ENCODE measurements around the gene CDK5R2. TPM values are rescaled to one million over a fixed set of nuclear protein-coding genes. Genes with fewer than 3 reads are reported as not detected.
A peak's percentile ranks its signal among the peaks of the same experiment; 100 is the strongest.

The CDK5R2 gene
- polyA plus RNA-seq, 1 donor from 2014 or later, result 2.0 TPM

DNA sequence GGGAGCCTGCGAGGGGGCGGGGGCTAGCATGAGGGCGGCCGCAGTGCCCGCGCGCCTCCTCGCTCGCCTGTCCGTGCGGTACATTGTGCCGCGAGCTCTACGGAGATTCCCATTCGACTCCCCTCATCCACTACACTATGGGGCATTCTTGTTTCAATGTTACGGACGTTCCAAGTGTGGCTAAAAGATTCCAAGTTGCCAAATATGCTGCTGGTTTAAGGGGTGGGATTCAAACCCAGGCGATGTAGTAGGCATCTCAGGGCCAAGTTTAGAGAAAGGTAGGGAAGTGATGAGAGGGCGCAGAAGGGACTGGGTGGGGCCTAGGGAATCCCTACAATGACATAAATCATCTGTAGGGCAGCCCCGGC, 43.8 kb downstream of the CDK5R2 start:
- Histone ChIP-seq H3K4me2 (ENCODE audit: low read length) (no peak overlapping the region), H2AFZ (ENCODE audit: low read depth, low read length) (no peak overlapping the region), H3F3A (ENCODE audit: insufficient read depth, low read length, poor library complexity, severe bottlenecking) (no peaks in the 10 kb centered on the region), H3K4me3 (ENCODE audit: low read length) (peak overlapping the region; percentile 61), H4K20me1 (ENCODE audit: insufficient read depth) (no peaks in the 10 kb centered on the region), H3K36me3 (ENCODE audit: insufficient read depth, low read length) (no peaks in the 10 kb centered on the region), H3K27me3 (ENCODE audit: insufficient read depth, low read depth, low read length) (peaks cover 89% of the 10 kb centered on the region), H3K79me2 (replicated peaks; ENCODE audit: insufficient read depth, low read length) (no peaks in the 10 kb centered on the region), H3K9ac (ENCODE audit: low read length) (no peak overlapping the region), H3K9me2 (ENCODE audit: insufficient read depth, low read length) (no peaks in the 10 kb centered on the region), H3K27ac (ENCODE audit: low read length) (no peak overlapping the region), H3K9me3 (ENCODE audit: low read length) (no peaks in the 10 kb centered on the region)
- TF ChIP-seq EZH2 (IDR thresholded peaks at IDR 0.05; ENCODE audit: borderline replicate concordance, insufficient read depth, low read length, poor library complexity, severe bottlenecking) (no peak), MXI1 (conservative IDR thresholded peaks at IDR 0.05; ENCODE audit: poor library complexity, severe bottlenecking) (no peak)

DNA sequence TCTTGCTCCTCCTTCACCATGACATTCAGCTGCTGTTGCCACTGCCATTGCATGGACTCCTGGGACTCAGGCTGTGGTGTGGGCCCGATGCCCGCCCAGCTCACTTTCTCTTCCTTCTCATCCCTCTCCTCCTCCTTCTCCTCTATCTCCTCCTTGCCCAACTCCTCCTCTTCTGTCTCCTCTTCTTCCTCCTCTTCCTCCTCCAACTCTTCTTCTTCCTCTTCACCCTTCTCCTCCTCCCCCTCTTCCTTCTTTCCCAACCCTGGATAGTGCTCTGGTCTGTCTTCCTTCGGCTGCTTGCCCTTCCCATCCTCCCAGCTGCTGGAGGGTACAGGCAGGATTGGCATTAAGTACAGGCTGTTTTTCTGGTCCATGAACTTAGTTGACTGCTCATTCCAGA, 44.5 kb downstream of the CDK5R2 start:
- H3K27me3 ChIP-seq (ENCODE audit: insufficient read depth, low read depth, low read length), result peaks cover 86% of the 10 kb centered on the region
- H4K20me1 ChIP-seq (ENCODE audit: insufficient read depth), result no peaks in the 10 kb centered on the region
- H3K9ac ChIP-seq (ENCODE audit: low read length), result no peak overlapping the region
- H3K27ac ChIP-seq (ENCODE audit: low read length), result no peak overlapping the region
- no peaks in the 10 kb centered on the region for H3K9me2 ChIP-seq (ENCODE audit: insufficient read depth, low read length)
- H2AFZ ChIP-seq (ENCODE audit: low read depth, low read length), result no peak overlapping the region
- no peaks in the 10 kb centered on the region for H3K36me3 ChIP-seq (ENCODE audit: insufficient read depth, low read length)
- H3K4me3 ChIP-seq (ENCODE audit: low read length), result no peak overlapping the region
- no peak overlapping the region for H3K4me2 ChIP-seq (ENCODE audit: low read length)
- H3F3A ChIP-seq (ENCODE audit: insufficient read depth, low read length, poor library complexity, severe bottlenecking), result no peaks in the 10 kb centered on the region
- H3K9me3 ChIP-seq (ENCODE audit: low read length), result no peaks in the 10 kb centered on the region
- no peaks in the 10 kb centered on the region for H3K79me2 ChIP-seq (replicated peaks; ENCODE audit: insufficient read depth, low read length)
- TF ChIP-seq TAF1 (IDR thresholded peaks at IDR 0.05; ENCODE audit: low read depth) (no peak), RAD21 (conservative IDR thresholded peaks at IDR 0.05) (no peak), MXI1 (conservative IDR thresholded peaks at IDR 0.05; ENCODE audit: poor library complexity, severe bottlenecking) (no peak), POLR2AphosphoS5 (IDR thresholded peaks at IDR 0.05) (no peak), EP300 (conservative IDR thresholded peaks at IDR 0.05; ENCODE audit: poor library complexity, severe bottlenecking) (no peak), SMC3 (conservative IDR thresholded peaks at IDR 0.05; ENCODE audit: poor library complexity) (no peak)
- TF ChIP-seq, protein P1, sequence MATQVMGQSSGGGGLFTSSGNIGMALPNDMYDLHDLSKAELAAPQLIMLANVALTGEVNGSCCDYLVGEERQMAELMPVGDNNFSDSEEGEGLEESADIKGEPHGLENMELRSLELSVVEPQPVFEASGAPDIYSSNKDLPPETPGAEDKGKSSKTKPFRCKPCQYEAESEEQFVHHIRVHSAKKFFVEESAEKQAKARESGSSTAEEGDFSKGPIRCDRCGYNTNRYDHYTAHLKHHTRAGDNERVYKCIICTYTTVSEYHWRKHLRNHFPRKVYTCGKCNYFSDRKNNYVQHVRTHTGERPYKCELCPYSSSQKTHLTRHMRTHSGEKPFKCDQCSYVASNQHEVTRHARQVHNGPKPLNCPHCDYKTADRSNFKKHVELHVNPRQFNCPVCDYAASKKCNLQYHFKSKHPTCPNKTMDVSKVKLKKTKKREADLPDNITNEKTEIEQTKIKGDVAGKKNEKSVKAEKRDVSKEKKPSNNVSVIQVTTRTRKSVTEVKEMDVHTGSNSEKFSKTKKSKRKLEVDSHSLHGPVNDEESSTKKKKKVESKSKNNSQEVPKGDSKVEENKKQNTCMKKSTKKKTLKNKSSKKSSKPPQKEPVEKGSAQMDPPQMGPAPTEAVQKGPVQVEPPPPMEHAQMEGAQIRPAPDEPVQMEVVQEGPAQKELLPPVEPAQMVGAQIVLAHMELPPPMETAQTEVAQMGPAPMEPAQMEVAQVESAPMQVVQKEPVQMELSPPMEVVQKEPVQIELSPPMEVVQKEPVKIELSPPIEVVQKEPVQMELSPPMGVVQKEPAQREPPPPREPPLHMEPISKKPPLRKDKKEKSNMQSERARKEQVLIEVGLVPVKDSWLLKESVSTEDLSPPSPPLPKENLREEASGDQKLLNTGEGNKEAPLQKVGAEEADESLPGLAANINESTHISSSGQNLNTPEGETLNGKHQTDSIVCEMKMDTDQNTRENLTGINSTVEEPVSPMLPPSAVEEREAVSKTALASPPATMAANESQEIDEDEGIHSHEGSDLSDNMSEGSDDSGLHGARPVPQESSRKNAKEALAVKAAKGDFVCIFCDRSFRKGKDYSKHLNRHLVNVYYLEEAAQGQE (IDR thresholded peaks at IDR 0.05; ENCODE audit: borderline replicate concordance), result no peak

DNA sequence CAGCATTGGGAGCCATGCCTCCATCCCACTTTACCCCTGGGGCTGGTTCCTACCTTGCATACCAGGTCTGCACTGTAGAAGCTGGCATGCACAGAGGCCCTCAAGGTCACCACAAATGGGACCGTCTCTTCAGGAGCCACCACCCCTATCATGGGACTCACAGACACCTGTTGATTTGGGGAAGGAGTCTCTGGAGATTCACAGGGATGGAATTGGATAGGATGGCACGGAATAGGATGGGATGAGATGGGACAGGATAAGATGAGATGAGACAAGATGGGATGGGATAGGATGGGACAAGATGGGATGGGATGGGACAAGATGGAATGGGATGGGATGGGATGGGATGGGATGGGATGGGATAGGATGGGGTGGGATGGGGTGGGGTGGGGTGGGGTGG, 49.8 kb downstream of the CDK5R2 start:
- Histone ChIP-seq H2AFZ (ENCODE audit: low read depth, low read length) (no peak overlapping the region), H3K9me2 (ENCODE audit: insufficient read depth, low read length) (no peaks in the 10 kb centered on the region), H3K9me3 (ENCODE audit: low read length) (no peaks in the 10 kb centered on the region), H3K9ac (ENCODE audit: low read length) (no peak overlapping the region), H3F3A (ENCODE audit: insufficient read depth, low read length, poor library complexity, severe bottlenecking) (no peaks in the 10 kb centered on the region), H3K36me3 (ENCODE audit: insufficient read depth, low read length) (no peaks in the 10 kb centered on the region), H4K20me1 (ENCODE audit: insufficient read depth) (no peaks in the 10 kb centered on the region), H3K27ac (ENCODE audit: low read length) (no peak overlapping the region), H3K79me2 (replicated peaks; ENCODE audit: insufficient read depth, low read length) (no peaks in the 10 kb centered on the region), H3K27me3 (ENCODE audit: insufficient read depth, low read depth, low read length) (peaks cover 44% of the 10 kb centered on the region), H3K4me3 (ENCODE audit: low read length) (no peak overlapping the region), H3K4me2 (ENCODE audit: low read length) (no peak overlapping the region)
- TF ChIP-seq, protein P1 (IDR thresholded peaks at IDR 0.05; ENCODE audit: borderline replicate concordance), result no peak
- TF ChIP-seq TAF1 (IDR thresholded peaks at IDR 0.05; ENCODE audit: low read depth), result no peak
- TF ChIP-seq MXI1 (conservative IDR thresholded peaks at IDR 0.05; ENCODE audit: poor library complexity, severe bottlenecking), result no peak
- TF ChIP-seq POLR2AphosphoS5 (IDR thresholded peaks at IDR 0.05), result no peak
- no peak for TF ChIP-seq SMC3 (conservative IDR thresholded peaks at IDR 0.05; ENCODE audit: poor library complexity)
- no peak for TF ChIP-seq RAD21 (conservative IDR thresholded peaks at IDR 0.05)
- no peak for TF ChIP-seq EZH2 (IDR thresholded peaks at IDR 0.05; ENCODE audit: borderline replicate concordance, insufficient read depth, low read length, poor library complexity, severe bottlenecking)
- TF ChIP-seq, protein P2, sequence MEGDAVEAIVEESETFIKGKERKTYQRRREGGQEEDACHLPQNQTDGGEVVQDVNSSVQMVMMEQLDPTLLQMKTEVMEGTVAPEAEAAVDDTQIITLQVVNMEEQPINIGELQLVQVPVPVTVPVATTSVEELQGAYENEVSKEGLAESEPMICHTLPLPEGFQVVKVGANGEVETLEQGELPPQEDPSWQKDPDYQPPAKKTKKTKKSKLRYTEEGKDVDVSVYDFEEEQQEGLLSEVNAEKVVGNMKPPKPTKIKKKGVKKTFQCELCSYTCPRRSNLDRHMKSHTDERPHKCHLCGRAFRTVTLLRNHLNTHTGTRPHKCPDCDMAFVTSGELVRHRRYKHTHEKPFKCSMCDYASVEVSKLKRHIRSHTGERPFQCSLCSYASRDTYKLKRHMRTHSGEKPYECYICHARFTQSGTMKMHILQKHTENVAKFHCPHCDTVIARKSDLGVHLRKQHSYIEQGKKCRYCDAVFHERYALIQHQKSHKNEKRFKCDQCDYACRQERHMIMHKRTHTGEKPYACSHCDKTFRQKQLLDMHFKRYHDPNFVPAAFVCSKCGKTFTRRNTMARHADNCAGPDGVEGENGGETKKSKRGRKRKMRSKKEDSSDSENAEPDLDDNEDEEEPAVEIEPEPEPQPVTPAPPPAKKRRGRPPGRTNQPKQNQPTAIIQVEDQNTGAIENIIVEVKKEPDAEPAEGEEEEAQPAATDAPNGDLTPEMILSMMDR (IDR thresholded peaks at IDR 0.05; ENCODE audit: poor library complexity, severe bottlenecking), result no peak
- no peak for TF ChIP-seq EP300 (conservative IDR thresholded peaks at IDR 0.05; ENCODE audit: poor library complexity, severe bottlenecking)

All from neural cell (in vitro differentiated cells).